DND-41 (cell line): ENCODE results near the gene CHRNB2.
A peak's percentile ranks its signal among the peaks of the same experiment; 100 is the strongest.

Experiments
- ATAC-seq: fragments of 200-7000 bp; cut with Tn5 transposase; 3 replicates; pipeline ENCODE4 v1.9.1; 2021; ENCODE audit warnings: low read depth; ENCODE audit not compliant: insufficient read depth
- DNase-seq: peaks from one replicate; pipeline ENCODE4 v3.0.0-alpha.2; 2020
- H2AFZ ChIP-seq: 2 replicates; pipeline ENCODE4 v1.6.0; 2012; ENCODE audit warnings: low read depth, low read length
- H3K27ac ChIP-seq: 2 replicates; pipeline ENCODE4 v1.5.1; 2012; ENCODE audit warnings: low read length, inconsistent platforms
- H3K27me3 ChIP-seq: fragments of 200-600 bp; sonication (generic); 2 replicates; pipeline ENCODE4 v1.6.0; 2012; ENCODE audit warnings: low read length, mild to moderate bottlenecking, inconsistent platforms; ENCODE audit not compliant: insufficient read depth, poor library complexity
- H3K36me3 ChIP-seq: 2 replicates; pipeline ENCODE4 v1.5.1; 2012; ENCODE audit warnings: low read length, inconsistent platforms; ENCODE audit not compliant: insufficient read depth
- H3K4me1 ChIP-seq: 2 replicates; pipeline ENCODE4 v1.5.1; 2012; ENCODE audit warnings: mild to moderate bottlenecking, low read length; ENCODE audit not compliant: insufficient read depth
- H3K4me2 ChIP-seq: 2 replicates; pipeline ENCODE4 v1.6.0; 2012; ENCODE audit warnings: mild to moderate bottlenecking, moderate library complexity, low read length, inconsistent platforms; ENCODE audit not compliant: insufficient read depth
- H3K4me3 ChIP-seq, 2 experiments: fragments of 200-600 bp in 1 of 2; shearing (Covaris generic) in 1 of 2; 2 replicates each; pipeline ENCODE4 v1.5.1; 2012 to 2016; ENCODE audit warnings: inconsistent platforms in 2 of 2, low read length in 2 of 2, mild to moderate bottlenecking in 2 of 2, low read depth in 1 of 2, moderate library complexity in 1 of 2
- H3K79me2 ChIP-seq: 2 replicates; pipeline ENCODE4 v1.6.0; 2012; ENCODE audit warnings: low read length, inconsistent platforms; ENCODE audit not compliant: insufficient read depth
- H3K9ac ChIP-seq: 2 replicates; pipeline ENCODE4 v1.6.0; 2012; ENCODE audit warnings: low read depth, mild to moderate bottlenecking, inconsistent platforms, low read length, moderate library complexity
- H3K9me3 ChIP-seq: 2 replicates; pipeline ENCODE4 v1.5.1; 2012; ENCODE audit warnings: low read length, moderate library complexity, mild to moderate bottlenecking, inconsistent platforms; ENCODE audit not compliant: insufficient read depth, severe bottlenecking
- H4K20me1 ChIP-seq: 2 replicates; pipeline ENCODE4 v1.6.0; 2012; ENCODE audit warnings: low read length; ENCODE audit not compliant: insufficient read depth
- EZH2 ChIP-seq: IDR thresholded peaks from 3 replicates; pipeline ENCODE4 v1.6.1; 2012; ENCODE audit warnings: borderline replicate concordance, low read depth, mild to moderate bottlenecking, moderate library complexity, low read length, inconsistent platforms; ENCODE audit not compliant: severe bottlenecking
- TF ChIP-seq, protein P1 (sequence below): IDR thresholded peaks from 2 replicates; pipeline ENCODE4 v1.5.1; 2012; ENCODE audit warnings: borderline replicate concordance, low read length, moderate library complexity, mild to moderate bottlenecking; ENCODE audit not compliant: poor library complexity, severe bottlenecking; ENCODE audit errors: extremely low read depth

CHRNB2 gene

DNA sequence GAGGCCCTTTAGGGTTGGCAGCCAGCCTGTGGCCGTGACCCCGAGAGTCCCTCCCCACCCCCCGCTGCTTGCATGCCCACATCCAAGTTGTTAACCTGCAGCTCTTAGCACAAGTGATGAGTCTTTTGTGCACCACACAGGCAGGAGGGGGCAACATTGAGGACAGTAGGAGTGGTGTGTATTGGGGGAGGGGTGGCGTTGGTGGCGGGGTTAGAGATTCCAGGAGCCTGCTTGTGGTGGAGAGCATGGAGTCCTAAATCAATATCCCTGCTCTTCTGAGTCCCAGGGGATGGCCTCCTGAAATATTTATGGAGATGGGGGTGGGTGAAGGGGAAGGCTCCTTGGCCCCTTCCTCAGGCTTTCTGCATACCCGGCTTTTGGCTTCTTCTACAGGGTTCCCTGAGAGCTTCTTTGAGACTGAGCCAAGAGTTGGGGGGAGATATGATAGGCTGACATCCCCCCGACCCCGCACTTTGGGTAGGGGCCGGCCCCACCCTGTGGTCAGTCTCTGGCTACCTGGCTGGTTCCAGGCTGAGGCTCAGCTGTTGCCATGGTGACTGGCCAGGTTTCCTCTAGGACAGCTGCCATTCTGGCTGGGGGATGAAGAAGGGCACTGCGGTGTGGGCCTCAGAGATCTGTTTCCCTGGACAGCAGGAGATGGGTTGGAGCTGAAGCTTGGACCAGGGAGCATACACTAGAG is 5.0 kb downstream of the CHRNB2 start:
- H2AFZ ChIP-seq: no peak overlapping the region
- DNase-seq (no peak), ATAC-seq (no peak)
- H3K9ac ChIP-seq: no peak overlapping the region
- no peak overlapping the region for H3K27ac ChIP-seq
- no peak overlapping the region for H3K4me2 ChIP-seq
- H3K79me2 ChIP-seq: no peaks in the 10 kb centered on the region
- no peak for TF ChIP-seq EZH2
- TF ChIP-seq, protein P1, sequence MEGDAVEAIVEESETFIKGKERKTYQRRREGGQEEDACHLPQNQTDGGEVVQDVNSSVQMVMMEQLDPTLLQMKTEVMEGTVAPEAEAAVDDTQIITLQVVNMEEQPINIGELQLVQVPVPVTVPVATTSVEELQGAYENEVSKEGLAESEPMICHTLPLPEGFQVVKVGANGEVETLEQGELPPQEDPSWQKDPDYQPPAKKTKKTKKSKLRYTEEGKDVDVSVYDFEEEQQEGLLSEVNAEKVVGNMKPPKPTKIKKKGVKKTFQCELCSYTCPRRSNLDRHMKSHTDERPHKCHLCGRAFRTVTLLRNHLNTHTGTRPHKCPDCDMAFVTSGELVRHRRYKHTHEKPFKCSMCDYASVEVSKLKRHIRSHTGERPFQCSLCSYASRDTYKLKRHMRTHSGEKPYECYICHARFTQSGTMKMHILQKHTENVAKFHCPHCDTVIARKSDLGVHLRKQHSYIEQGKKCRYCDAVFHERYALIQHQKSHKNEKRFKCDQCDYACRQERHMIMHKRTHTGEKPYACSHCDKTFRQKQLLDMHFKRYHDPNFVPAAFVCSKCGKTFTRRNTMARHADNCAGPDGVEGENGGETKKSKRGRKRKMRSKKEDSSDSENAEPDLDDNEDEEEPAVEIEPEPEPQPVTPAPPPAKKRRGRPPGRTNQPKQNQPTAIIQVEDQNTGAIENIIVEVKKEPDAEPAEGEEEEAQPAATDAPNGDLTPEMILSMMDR: no peak
- H3K36me3 ChIP-seq: no peaks in the 10 kb centered on the region
- no peaks in the 10 kb centered on the region for H3K9me3 ChIP-seq
- H4K20me1 ChIP-seq: peaks cover 36% of the 10 kb centered on the region
- H3K4me1 ChIP-seq: peaks cover 6% of the 10 kb centered on the region
- peaks cover 14% of the 10 kb centered on the region for H3K27me3 ChIP-seq
- H3K4me3 ChIP-seq: no peak overlapping the region

DNA sequence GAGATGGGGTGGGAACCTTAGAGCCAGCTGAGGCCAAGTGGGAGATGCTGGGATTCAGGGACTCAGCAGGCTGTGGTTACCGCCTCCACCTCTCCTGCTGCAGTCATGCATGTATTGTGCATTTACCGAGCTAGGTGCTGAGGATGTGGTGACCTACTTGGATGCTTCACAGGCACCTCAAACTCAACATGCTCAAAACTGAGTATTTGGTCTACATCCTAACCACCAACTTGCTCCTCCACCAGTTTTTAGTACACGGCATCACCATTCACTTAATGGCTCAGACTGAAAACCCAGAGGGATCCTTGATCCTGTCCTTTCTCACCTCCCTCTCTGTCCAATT is 5.6 kb downstream of the CHRNB2 start:
- TF ChIP-seq, protein P1: no peak
- DNase-seq: no peak

DNA sequence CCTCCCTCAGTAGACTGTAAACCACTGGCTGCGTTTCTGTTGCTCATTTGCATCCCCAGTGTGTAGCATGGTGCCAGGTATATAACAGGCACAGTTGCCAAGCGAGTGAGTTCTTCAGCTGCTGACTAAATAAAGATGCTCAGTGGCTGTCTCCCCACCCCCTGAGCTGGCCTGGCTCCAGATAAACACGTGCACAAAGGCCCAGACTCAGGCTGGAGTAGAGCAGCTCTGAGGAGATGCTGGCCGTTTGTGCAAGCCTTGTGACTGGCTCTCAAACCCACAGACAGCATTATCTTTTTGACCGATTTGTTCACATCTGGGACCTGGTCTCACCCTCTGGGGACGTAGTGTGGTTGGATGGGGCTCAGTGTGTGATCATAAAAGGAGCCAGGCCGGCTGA is 7.1 kb downstream of the CHRNB2 start:
- Histone ChIP-seq H2AFZ (no peak overlapping the region), H3K27ac (no peak overlapping the region), H3K4me2 (no peak overlapping the region), H3K4me3 (no peak overlapping the region), H3K4me1 (no peaks in the 10 kb centered on the region), H3K9ac (no peak overlapping the region), H4K20me1 (peaks cover 41% of the 10 kb centered on the region), H3K79me2 (no peaks in the 10 kb centered on the region), H3K9me3 (no peaks in the 10 kb centered on the region), H3K27me3 (no peaks in the 10 kb centered on the region), H3K36me3 (peaks cover 15% of the 10 kb centered on the region)
- ATAC-seq: peak; percentile 20; the same call in 1 of the 3 replicates
- DNase-seq: peak; percentile 19
- TF ChIP-seq EZH2: no peak
- TF ChIP-seq, protein P1: no peak

More for the DNA sequence above, 5.6 kb downstream of the CHRNB2 start:
- Histone ChIP-seq H3K27me3 (peaks cover 10% of the 10 kb centered on the region), H3K4me3 (no peak overlapping the region), H2AFZ (no peak overlapping the region), H3K9me3 (no peaks in the 10 kb centered on the region), H4K20me1 (peaks cover 37% of the 10 kb centered on the region), H3K4me2 (no peak overlapping the region), H3K9ac (no peak overlapping the region), H3K27ac (no peak overlapping the region), H3K4me1 (peaks cover 2% of the 10 kb centered on the region), H3K79me2 (no peaks in the 10 kb centered on the region), H3K36me3 (no peaks in the 10 kb centered on the region)
- ATAC-seq: no peak
